ENCODE results near the gene POLR2E. TPM values are rescaled to one million over a fixed set of nuclear protein-coding genes. Genes with fewer than 3 reads are reported as not detected.

The POLR2E gene
- total and polyA plus RNA-seq, 9 of the 15 experiments (the other 6 are each of a cell fraction or from before 2014, with no cell fraction given), result 3.4 to 413 (median 244) TPM

- peak; percentile 89 for TF ChIP-seq SP1 (CRISPR knock-in tag; IDR thresholded peaks at IDR 0.05)
- TF ChIP-seq HNRNPL (IDR thresholded peaks at IDR 0.05; ENCODE audit: low read depth, low read length), result no peak; the same call in 1 of the 2 replicates
- peak; percentile 46; the same call in 1 of the 2 replicates for TF ChIP-seq KDM2B (CRISPR knock-in tag; IDR thresholded peaks at IDR 0.05)
- TF ChIP-seq POLR2H (tag; IDR thresholded peaks at IDR 0.05; ENCODE audit: low read depth), result no peak
- TF ChIP-seq ZFX (CRISPR knock-in tag; IDR thresholded peaks at IDR 0.05), result peak; percentile 67
- peak; percentile 90 for TF ChIP-seq HMGN3 (IDR thresholded peaks at IDR 0.05; ENCODE audit: borderline replicate concordance, extremely low read depth, insufficient read length, low read depth, low read length)
- peak; percentile 92; the same call in 1 of the 2 replicates for TF ChIP-seq RB1 (IDR thresholded peaks at IDR 0.05; ENCODE audit: low read depth)
- peak; percentile 67 for TF ChIP-seq POLR2A (conservative IDR thresholded peaks at IDR 0.05)
- peak in 1 of 2 experiments; percentile 80; a peak in 2 of 4 replicates for TF ChIP-seq SRF (CRISPR knock-in tag; IDR thresholded peaks at IDR 0.05)
- TF ChIP-seq, protein P1, sequence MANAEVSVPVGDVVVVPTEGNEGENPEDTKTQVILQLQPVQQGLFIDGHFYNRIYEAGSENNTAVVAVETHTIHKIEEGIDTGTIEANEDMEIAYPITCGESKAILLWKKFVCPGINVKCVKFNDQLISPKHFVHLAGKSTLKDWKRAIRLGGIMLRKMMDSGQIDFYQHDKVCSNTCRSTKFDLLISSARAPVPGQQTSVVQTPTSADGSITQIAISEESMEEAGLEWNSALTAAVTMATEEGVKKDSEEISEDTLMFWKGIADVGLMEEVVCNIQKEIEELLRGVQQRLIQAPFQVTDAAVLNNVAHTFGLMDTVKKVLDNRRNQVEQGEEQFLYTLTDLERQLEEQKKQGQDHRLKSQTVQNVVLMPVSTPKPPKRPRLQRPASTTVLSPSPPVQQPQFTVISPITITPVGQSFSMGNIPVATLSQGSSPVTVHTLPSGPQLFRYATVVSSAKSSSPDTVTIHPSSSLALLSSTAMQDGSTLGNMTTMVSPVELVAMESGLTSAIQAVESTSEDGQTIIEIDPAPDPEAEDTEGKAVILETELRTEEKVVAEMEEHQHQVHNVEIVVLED (CRISPR knock-in tag; IDR thresholded peaks at IDR 0.05), result peak; percentile 65
- TF ChIP-seq SIRT6 (IDR thresholded peaks at IDR 0.05; ENCODE audit: low read depth, low read length), result peak; percentile 30
- TF ChIP-seq HNRNPLL (IDR thresholded peaks at IDR 0.05; ENCODE audit: low read depth, low read length, poor library complexity, severe bottlenecking), result peak; percentile 92
- TF ChIP-seq MYC (IDR thresholded peaks at IDR 0.05; ENCODE audit: low read depth, low read length), result no peak; the same call in 1 of the 2 replicates
- peak; percentile 14; the same call in 1 of the 2 replicates for TF ChIP-seq MYC (CRISPR knock-in tag; IDR thresholded peaks at IDR 0.05; ENCODE audit: borderline replicate concordance, low read depth)
- TF ChIP-seq ZNF785 (CRISPR knock-in tag; IDR thresholded peaks at IDR 0.05), result no peak
- no peak for TF ChIP-seq POU5F1 (IDR thresholded peaks at IDR 0.05; ENCODE audit: borderline replicate concordance, low read depth, low read length, partially characterized antibody)
- TF ChIP-seq ZFP1 (CRISPR knock-in tag; IDR thresholded peaks at IDR 0.05), result no peak
- no peak for TF ChIP-seq MECOM (CRISPR knock-in tag; IDR thresholded peaks at IDR 0.05)
- 0 out of 2 replicates have a peak, but pooled peaks have one; percentile 7 for TF ChIP-seq NR2C2 (CRISPR knock-in tag; IDR thresholded peaks at IDR 0.05)
- no peak for TF ChIP-seq NR2C2 (tag; IDR thresholded peaks at IDR 0.05)
- TF ChIP-seq PPARD (CRISPR knock-in tag; IDR thresholded peaks at IDR 0.05), result no peak
- peak; percentile 48; the same call in 1 of the 2 replicates for TF ChIP-seq FOXM1 (IDR thresholded peaks at IDR 0.05; ENCODE audit: low read depth)
- no peak for TF ChIP-seq FOXM1 (CRISPR knock-in tag; IDR thresholded peaks at IDR 0.05; ENCODE audit: low read depth)
- peak; percentile 72 for TF ChIP-seq NFE2 (IDR thresholded peaks at IDR 0.05; ENCODE audit: low read depth)
- TF ChIP-seq RBM22 (IDR thresholded peaks at IDR 0.05; ENCODE audit: low read depth, low read length, poor library complexity, severe bottlenecking), result peak; percentile 65
- TF ChIP-seq, protein P2, sequence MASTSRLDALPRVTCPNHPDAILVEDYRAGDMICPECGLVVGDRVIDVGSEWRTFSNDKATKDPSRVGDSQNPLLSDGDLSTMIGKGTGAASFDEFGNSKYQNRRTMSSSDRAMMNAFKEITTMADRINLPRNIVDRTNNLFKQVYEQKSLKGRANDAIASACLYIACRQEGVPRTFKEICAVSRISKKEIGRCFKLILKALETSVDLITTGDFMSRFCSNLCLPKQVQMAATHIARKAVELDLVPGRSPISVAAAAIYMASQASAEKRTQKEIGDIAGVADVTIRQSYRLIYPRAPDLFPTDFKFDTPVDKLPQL (IDR thresholded peaks at IDR 0.05; ENCODE audit: extremely low read depth, insufficient read length), result no peak
- TF ChIP-seq PKNOX1 (IDR thresholded peaks at IDR 0.05), result peak; percentile 100
These were observed 55.3 kb downstream of the POLR2E start, which contains the start of gene ABCA7 (continued) for GRCh38 chr19:1039646-1040475.

Measured in K562 (cell line).